NCI-H2196 (cell line): ENCODE measurements around the gene MYO3B.
"Not testable (repeated sequence)": the region's sequence is repeated elsewhere in the genome, so short reads cannot be mapped to it uniquely, and the experiment has no call there.

Experiments used
- DNase-seq: peaks from one replicate; lab custom pipeline; 2025; ENCODE audit not compliant: unreplicated experiment; lab: John Stamatoyannopoulos, UW

Gene MYO3B

GRCh38 chr2:170582751-170583463, 405.0 kb downstream of the MYO3B start:
- no peak for DNase-seq

GRCh38 chr2:170585067-170585466, 407.1 kb downstream of the MYO3B start:
- no peak for DNase-seq

GRCh38 chr2:170586571-170587095, 408.7 kb downstream of the MYO3B start:
- no peak for DNase-seq

GRCh38 chr2:170587117-170587516, 409.2 kb downstream of the MYO3B start:
- no peak for DNase-seq

GRCh38 chr2:170587922-170588321, 410.0 kb downstream of the MYO3B start:
- no peak for DNase-seq

- no peak for DNase-seq
Measured at GRCh38 chr2:170588729-170589128, 410.8 kb downstream of the MYO3B start.

- no peak for DNase-seq
Measured at GRCh38 chr2:170596576-170596975, 418.6 kb downstream of the MYO3B start.

GRCh38 chr2:170598067-170598395, 420.1 kb downstream of the MYO3B start:
- no peak for DNase-seq

GRCh38 chr2:170601489-170601888, 423.5 kb downstream of the MYO3B start:
- DNase-seq: no peak

- DNase-seq: no peak
Measured at GRCh38 chr2:170605862-170606261, 427.9 kb downstream of the MYO3B start.

- DNase-seq: no peak
Measured at GRCh38 chr2:170607171-170607570, 429.2 kb downstream of the MYO3B start.

- DNase-seq: no peak
Measured at GRCh38 chr2:170610615-170611014, 432.7 kb downstream of the MYO3B start.

- DNase-seq: not testable (repeated sequence)
Measured at GRCh38 chr2:170618948-170619347, 441.0 kb downstream of the MYO3B start.

- DNase-seq: not testable (repeated sequence)
Measured at GRCh38 chr2:170635094-170635493, 457.1 kb downstream of the MYO3B start.

- DNase-seq: no peak
Measured at GRCh38 chr2:170639635-170640034, 461.7 kb downstream of the MYO3B start.

- DNase-seq: no peak
Measured at GRCh38 chr2:170641961-170642360, 464.0 kb downstream of the MYO3B start.

- no peak for DNase-seq
Measured at GRCh38 chr2:170643346-170643745, 465.4 kb downstream of the MYO3B start.

- DNase-seq: no peak
Measured at GRCh38 chr2:170647741-170648436, 469.9 kb downstream of the MYO3B start.

- no peak for DNase-seq
Measured at GRCh38 chr2:170651624-170652325, 473.8 kb downstream of the MYO3B start.

GRCh38 chr2:170652637-170653417, 474.9 kb downstream of the MYO3B start:
- no peak for DNase-seq

GRCh38 chr2:170656669-170657068, 478.7 kb downstream of the MYO3B start:
- DNase-seq: no peak
